KMS-11 (cell line): Measurements from ENCODE around the gene RERE.
A peak's percentile ranks its signal among the peaks of the same experiment; 100 is the strongest.

Experiments
- H2AFZ ChIP-seq: fragments of 200-600 bp; sonication (generic); 2 replicates; pipeline ENCODE4 v1.6.1; 2016; ENCODE audit warnings: antibody characterized with exemption, mixed run types, low read depth
- H3K27ac ChIP-seq: fragments of 200-600 bp; sonication (generic); 2 replicates; pipeline ENCODE4 v1.6.1; 2016; ENCODE audit warnings: mild to moderate bottlenecking, mixed run types
- H3K27me3 ChIP-seq: fragments of 200-600 bp; sonication (generic); 2 replicates; pipeline ENCODE4 v1.6.1; 2017; ENCODE audit warnings: mild to moderate bottlenecking, low read depth, mixed run types, moderate library complexity; ENCODE audit not compliant: insufficient read depth
- H3K36me3 ChIP-seq: fragments of 200-600 bp; sonication (generic); 2 replicates; pipeline ENCODE4 v1.6.1; 2017; ENCODE audit warnings: mild to moderate bottlenecking, mixed run types; ENCODE audit not compliant: insufficient read depth
- H3K4me1 ChIP-seq: fragments of 200-600 bp; sonication (generic); 2 replicates; pipeline ENCODE4 v1.6.1; 2016; ENCODE audit warnings: mild to moderate bottlenecking, low read depth, mixed run types; ENCODE audit not compliant: poor library complexity, severe bottlenecking
- H3K4me2 ChIP-seq: fragments of 200-600 bp; sonication (generic); 2 replicates; pipeline ENCODE4 v1.7.0; 2016; ENCODE audit warnings: mild to moderate bottlenecking, mixed run types
- H3K4me3 ChIP-seq: fragments of 200-600 bp; sonication (generic); IDR thresholded peaks from 2 replicates; pipeline ENCODE4 v1.6.1; 2017; ENCODE audit warnings: low read depth, low read length, mixed read lengths; ENCODE audit not compliant: insufficient read depth
- H3K79me2 ChIP-seq: fragments of 200-600 bp; sonication (generic); 2 replicates; pipeline ENCODE4 v1.6.1; 2016; ENCODE audit warnings: low read depth, mixed run types; ENCODE audit not compliant: insufficient read depth
- H3K9ac ChIP-seq: fragments of 200-600 bp; sonication (generic); 2 replicates; pipeline ENCODE4 v1.6.1; 2016; ENCODE audit warnings: mild to moderate bottlenecking, mixed run types
- H4K20me1 ChIP-seq: fragments of 200-600 bp; sonication (generic); 2 replicates; pipeline ENCODE4 v1.6.1; 2016; ENCODE audit warnings: mild to moderate bottlenecking, mixed run types; ENCODE audit not compliant: insufficient read depth
- TF ChIP-seq, protein P1 (sequence below): fragments of 200-600 bp; sonication (generic); conservative IDR thresholded peaks from 2 replicates; pipeline ENCODE4 v1.6.1; 2017; ENCODE audit warnings: low read depth, mild to moderate bottlenecking, antibody characterized with exemption, low read length, moderate library complexity, mixed read lengths

Gene RERE

DNA sequence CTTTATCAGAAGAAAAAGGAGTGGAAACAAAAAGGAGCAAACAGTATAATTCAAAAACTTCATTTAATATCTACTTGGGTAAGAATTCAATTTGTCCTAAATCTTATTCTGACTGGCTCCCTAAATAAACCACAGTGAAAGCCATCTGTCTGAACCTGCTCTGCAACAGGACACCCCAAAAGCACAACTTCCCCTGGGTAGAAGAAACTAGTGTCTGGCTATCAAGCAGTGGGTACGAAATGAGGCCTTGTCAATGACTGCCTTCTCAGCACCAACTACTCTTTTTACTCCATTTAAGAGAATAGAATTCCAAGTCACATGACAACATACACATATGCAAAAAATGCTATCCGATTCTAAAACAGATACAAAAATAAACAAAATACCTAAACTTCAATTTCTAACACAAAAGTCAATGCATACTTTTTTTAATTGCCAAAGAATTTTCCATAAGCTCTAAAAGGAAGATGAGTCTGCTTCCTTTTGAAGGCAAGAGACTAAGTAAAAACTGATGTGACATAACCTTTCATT, 292.7 kb downstream of the RERE start:
- TF ChIP-seq, protein P1, sequence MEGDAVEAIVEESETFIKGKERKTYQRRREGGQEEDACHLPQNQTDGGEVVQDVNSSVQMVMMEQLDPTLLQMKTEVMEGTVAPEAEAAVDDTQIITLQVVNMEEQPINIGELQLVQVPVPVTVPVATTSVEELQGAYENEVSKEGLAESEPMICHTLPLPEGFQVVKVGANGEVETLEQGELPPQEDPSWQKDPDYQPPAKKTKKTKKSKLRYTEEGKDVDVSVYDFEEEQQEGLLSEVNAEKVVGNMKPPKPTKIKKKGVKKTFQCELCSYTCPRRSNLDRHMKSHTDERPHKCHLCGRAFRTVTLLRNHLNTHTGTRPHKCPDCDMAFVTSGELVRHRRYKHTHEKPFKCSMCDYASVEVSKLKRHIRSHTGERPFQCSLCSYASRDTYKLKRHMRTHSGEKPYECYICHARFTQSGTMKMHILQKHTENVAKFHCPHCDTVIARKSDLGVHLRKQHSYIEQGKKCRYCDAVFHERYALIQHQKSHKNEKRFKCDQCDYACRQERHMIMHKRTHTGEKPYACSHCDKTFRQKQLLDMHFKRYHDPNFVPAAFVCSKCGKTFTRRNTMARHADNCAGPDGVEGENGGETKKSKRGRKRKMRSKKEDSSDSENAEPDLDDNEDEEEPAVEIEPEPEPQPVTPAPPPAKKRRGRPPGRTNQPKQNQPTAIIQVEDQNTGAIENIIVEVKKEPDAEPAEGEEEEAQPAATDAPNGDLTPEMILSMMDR = no peak
- H3K27ac ChIP-seq = peak overlapping the region; percentile 65; the same call in 1 of the 2 replicates
- H3K4me2 ChIP-seq = peak overlapping the region; percentile 88
- H3K4me1 ChIP-seq = peaks cover 43% of the 10 kb centered on the region
- H4K20me1 ChIP-seq = no peaks in the 10 kb centered on the region
- H3K4me3 ChIP-seq = no peak overlapping the region
- H3K9ac ChIP-seq = peak overlapping the region; percentile 59; the same call in 1 of the 2 replicates
- no peaks in the 10 kb centered on the region for H3K27me3 ChIP-seq
- H2AFZ ChIP-seq = no peak overlapping the region
- H3K36me3 ChIP-seq = no peaks in the 10 kb centered on the region
- 0 out of 2 replicates have a peak, but pooled peaks cover 6% of the 10 kb centered on the region for H3K79me2 ChIP-seq

DNA sequence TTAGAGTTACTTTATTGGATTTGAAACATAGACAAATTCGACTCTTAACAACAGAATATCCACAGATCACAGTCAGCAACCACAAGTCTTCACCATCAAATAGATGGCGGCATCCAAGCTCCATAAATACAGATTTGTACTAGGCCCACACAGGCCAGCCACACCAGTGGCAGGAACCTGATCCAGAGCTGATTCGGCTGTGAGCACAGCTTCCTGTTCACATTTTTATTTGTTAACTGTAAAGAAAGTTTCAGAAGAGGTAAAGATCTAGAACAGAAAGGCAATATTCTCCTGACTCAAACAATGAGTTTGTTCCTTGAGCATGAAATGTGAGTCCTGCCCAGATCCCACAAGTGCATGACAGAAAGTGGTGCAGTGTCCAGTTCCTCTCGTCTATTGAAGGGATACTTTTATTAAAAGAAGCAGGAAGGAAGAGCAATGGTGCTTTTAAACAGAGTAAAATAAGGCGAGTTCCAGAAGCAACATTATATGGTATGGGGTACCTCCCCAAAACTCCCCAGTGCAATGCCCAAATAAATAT, 293.7 kb downstream of the RERE start:
- TF ChIP-seq, protein P1 = no peak
- H3K4me1 ChIP-seq = peaks cover 43% of the 10 kb centered on the region
- no peaks in the 10 kb centered on the region for H3K36me3 ChIP-seq
- 0 out of 2 replicates have a peak, but pooled peaks cover 6% of the 10 kb centered on the region for H3K79me2 ChIP-seq
- no peak overlapping the region for H3K4me3 ChIP-seq
- no peak overlapping the region for H2AFZ ChIP-seq
- H3K9ac ChIP-seq = no peak overlapping the region
- no peaks in the 10 kb centered on the region for H3K27me3 ChIP-seq
- H4K20me1 ChIP-seq = no peaks in the 10 kb centered on the region
- no peak overlapping the region for H3K27ac ChIP-seq
- peak overlapping the region; percentile 11; the same call in 1 of the 2 replicates for H3K4me2 ChIP-seq

- 0 out of 2 replicates have a peak, but pooled peaks cover 6% of the 10 kb centered on the region for H3K79me2 ChIP-seq
- H3K4me2 ChIP-seq = no peak overlapping the region
- no peaks in the 10 kb centered on the region for H3K27me3 ChIP-seq
- H3K4me1 ChIP-seq = peaks cover 54% of the 10 kb centered on the region
- no peak overlapping the region for H3K27ac ChIP-seq
- H2AFZ ChIP-seq = no peak overlapping the region
- no peaks in the 10 kb centered on the region for H3K36me3 ChIP-seq
- TF ChIP-seq, protein P1 = no peak
- H4K20me1 ChIP-seq = no peaks in the 10 kb centered on the region
- no peak overlapping the region for H3K9ac ChIP-seq
- no peak overlapping the region for H3K4me3 ChIP-seq
Observed at GRCh38 chr1:8520483-8520966, 296.9 kb downstream of the RERE start.

DNA sequence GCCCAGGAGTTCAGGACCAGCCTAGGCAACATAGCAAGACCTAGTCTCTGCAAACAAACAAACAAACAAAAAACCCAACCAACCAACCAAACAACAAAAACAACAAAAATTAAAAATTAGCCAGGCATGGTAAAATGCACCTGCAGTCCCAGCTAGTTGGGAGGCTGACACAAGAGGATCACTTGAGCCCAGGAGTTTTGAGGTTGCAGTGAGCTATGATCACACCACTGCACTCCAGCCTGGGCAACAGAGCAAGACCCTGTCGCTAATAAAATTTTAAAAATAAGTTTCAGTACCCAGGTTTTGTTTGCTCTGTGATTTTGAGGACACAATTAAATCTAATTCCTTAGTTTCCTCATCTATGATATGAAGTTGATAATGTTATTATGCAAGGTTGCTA, 298.3 kb downstream of the RERE start:
- Histone ChIP-seq H2AFZ (no peak overlapping the region), H3K9ac (no peak overlapping the region), H3K4me1 (peaks cover 40% of the 10 kb centered on the region), H3K36me3 (no peaks in the 10 kb centered on the region), H3K4me3 (no peak overlapping the region), H3K27ac (no peak overlapping the region), H3K79me2 (no peaks in the 10 kb centered on the region), H3K4me2 (no peak overlapping the region), H3K27me3 (no peaks in the 10 kb centered on the region), H4K20me1 (no peaks in the 10 kb centered on the region)
- TF ChIP-seq, protein P1 = no peak
